HG03175 (cell line): ENCODE data around the gene EIF1AD.

Experiments
- ATAC-seq: cut with Tn5 transposase; IDR thresholded peaks from one replicate; pipeline ENCODE4 v1.9.1; 2021; ENCODE audit warnings: mild to moderate bottlenecking, moderate library complexity; ENCODE audit not compliant: unreplicated experiment

Gene EIF1AD

GRCh38 chr11:66006134-66006890, 4.4 kb upstream of the EIF1AD start:
- ATAC-seq = no peak

GRCh38 chr11:66004186-66004585, 2.2 kb upstream of the EIF1AD start:
- no peak for ATAC-seq

DNA sequence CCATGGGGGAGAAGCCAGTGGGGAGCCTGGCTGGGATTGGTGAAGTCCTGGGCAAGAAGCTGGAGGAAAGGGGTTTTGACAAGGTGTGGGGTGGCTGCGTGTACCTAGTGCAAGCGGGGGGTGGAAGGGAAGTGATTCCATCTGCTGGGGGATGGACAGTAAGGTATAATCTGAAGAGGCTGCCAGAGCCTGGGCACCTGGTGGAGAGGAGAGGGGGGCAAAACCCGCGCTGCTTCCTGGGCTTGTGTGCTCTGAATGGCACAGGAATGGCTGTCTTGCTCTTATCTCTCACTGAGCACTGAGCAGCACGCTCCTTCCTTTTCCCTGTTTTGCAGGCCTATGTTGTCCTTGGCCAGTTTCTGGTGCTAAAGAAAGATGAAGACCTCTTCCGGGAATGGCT, 1.3 kb upstream of the EIF1AD start:
- no peak for ATAC-seq

DNA sequence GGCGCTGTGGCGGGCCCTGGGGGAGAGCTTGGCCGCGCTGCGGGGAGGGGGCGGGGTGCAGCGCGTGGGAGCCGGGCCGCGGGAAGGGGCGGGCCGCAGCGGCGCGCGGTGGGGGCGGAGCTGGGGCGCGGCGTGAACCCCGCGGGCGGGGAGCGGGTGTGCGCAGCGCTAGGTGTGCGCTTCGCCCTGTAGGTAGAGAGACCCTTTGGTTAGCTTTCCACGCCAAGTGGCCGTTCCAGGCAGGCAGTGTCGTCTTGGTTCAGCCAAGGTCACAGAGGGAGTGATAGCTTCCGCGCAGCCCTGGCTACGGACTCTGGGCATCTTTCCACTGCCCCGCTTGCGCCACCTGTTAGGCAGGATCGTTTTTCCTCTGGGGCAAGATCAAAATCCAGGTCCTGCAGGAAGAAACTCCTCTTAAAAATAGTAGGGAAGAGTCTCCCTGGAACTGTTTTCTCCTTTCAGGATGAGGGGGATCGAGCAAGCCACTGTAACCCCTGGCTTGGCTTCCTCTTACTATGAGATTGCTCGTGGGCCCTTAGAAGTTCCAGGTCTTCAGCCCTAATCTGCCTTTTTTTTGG, 780 bp upstream of the EIF1AD start:
- ATAC-seq = peak; percentile 44

DNA sequence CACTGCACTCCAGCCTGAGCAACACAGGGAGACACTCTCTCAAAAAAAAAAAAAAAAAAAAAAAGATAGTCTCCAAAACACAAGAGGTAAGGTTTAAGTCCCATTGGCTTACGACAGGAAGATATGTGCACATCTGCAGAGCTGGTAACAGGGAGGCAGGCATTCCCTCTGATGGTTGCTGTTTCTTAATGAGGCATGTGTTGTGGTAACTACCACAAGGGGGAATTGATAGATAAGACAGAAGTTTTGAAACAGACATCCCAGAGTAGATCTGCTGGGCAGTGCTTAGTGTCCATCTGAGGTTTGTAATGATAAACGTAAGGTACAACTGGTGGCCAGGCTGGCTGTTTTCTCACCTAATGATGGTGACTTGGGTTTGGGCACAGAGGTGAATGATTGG, 4.7 kb downstream of the EIF1AD start:
- no peak for ATAC-seq

- ATAC-seq = no peak
These were observed 9.9 kb downstream of the EIF1AD start for GRCh38 chr11:65992056-65992455.

DNA sequence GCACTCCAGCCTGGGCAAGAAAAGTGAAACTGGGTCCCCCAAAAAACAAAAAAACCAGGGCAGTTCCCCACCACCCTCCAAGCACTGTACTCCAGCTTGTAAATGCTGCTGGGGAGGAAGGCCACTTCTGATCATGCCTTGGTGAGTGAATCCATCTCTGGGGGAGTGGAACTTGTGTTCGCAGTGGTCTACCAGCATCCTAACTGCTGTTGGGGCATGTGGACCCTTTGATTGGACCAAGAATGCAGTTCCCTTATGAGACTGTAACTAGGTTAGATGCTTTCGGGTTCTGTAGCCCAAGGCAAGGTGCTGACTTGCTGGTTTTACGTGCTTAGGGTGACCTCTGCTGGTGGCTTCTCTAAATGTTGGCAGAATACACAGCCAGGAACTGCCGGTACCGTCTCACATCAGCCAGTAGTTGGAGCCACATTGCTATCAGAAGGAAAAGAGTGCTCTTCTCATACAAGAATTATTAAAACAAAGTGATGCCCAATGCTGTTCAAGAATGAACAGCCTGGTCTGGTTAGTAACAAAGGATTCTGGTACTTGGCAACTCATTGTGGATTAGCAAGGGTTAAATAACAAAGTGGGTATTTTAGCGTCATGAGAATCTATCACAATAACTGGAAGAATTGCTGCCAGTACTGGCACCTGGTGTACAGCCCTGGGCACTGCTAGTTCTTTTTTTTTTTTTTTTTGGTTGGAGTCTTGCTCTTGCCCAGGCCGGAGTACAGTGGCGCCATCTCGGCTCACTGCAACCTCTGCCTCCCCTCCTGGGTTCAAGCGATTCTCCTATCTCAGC, 13.0 kb downstream of the EIF1AD start:
- peak; percentile 85 for ATAC-seq

DNA sequence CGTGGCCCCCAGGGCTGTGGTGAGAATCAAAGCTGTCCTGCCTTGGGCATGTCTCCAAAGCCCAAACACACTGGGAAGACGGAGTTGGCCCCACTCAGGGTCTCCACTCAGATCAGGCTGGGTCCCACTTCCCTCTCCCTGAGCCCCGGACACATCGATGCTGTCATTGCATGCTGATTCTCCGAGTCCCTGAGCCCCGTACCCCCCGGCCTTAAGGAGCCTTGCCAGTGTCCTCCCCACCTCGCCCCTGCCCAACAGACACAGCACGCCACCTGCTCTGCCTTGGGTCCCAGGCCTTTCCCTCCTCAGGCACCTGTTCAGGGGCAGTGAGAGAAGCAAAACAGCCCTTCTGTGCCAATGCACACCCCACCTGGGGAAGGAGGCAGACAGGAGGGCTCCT, 14.6 kb downstream of the EIF1AD start:
- no peak for ATAC-seq

DNA sequence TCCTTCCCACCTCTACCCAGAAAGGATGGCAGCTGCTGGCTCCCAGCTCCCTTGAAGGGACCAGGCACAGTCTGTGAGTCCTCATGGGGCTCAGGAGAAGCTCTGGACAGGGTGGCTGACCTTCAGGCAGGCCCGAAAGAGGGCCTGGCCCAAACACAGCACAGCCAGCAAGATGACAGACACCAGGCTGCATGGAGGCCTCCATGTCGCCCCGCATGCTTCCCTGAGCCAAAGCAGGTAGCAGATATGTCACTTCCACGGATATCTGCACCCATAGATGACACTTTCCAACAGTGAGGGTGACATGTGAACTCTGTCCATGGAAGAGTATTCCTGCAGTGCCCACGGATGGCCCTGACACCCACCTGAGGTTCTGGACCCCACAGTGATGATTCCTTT, 18.4 kb downstream of the EIF1AD start:
- no peak for ATAC-seq

DNA sequence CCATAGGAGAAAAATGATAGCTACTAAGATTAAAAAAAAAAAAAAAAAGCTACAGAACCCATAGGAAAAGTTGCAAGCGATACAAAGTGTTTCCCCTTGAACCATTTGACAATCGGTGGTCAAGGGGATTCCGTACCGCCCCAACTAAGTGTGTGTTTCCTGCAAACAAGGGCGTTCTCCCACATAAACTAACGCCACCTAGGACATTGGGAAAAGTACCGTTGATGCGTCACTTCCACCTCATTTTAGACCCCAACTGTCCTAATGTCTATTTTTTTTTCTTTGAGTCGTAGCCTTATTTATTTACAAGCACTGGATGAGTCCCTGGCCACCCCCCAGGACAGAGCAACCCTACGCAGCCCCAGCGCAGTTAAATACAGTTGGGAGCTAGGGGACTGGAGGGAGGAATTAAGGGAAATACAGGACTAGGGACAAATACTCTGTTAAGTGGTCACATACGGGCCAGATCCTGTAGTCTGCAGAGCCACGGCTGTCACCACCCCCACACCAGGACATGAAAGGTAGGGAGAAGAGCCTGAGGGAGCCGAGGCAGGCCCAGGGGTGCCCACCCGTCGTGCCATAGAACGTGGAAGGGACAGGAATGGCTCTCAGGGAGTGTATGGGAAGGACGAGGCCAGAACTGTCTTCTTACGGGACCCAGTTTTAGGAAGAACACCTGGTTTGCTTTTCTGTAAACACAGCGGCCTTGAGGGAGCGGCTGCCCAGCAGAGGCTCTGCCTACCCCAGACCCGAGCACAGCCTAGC, 19.0 kb downstream of the EIF1AD start:
- ATAC-seq = no peak

DNA sequence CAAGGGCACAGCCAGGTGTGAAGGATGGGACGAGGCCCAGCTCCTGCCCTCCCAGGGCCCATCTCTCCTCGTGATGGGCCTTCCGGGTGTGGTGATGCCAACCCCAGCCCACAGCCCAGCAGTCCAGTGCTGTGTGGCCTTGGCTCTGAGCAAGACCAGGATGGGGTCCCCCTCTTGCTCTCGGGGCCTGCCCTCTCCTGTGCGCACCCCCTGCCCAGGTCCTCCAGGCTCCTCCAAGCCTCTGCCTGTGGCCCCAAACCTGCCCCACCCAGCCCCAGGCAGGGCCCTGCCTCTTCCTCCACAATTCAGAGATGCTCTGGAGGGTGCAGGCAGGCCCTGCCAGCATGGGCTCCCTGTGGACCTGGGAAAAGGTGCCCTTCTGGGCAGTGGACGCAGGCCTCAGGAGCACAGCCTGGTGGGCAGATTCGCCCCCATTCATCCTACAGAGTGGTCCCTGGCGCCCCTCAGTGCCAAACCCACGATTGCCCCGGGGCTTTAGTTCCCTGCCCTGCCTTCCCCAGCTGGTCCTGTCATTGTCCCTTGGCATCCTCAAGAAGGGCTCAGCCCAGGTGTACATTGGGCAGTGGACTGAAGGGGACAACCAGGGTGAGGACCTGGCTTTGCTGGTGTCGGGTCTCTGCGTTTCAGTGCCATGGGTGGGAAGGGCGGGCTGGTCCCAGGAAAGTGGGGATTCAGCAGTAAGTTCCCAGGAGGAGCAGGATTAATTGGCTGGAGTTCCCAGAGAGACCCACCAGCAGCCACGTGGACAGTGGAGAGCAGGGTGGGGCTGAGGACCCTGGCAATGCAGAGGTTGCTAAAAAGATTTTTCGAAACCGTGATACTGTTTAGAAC, 19.8 kb downstream of the EIF1AD start:
- no peak for ATAC-seq

- ATAC-seq = no peak
These were observed 20.7 kb downstream of the EIF1AD start for GRCh38 chr11:65981101-65981740.

DNA sequence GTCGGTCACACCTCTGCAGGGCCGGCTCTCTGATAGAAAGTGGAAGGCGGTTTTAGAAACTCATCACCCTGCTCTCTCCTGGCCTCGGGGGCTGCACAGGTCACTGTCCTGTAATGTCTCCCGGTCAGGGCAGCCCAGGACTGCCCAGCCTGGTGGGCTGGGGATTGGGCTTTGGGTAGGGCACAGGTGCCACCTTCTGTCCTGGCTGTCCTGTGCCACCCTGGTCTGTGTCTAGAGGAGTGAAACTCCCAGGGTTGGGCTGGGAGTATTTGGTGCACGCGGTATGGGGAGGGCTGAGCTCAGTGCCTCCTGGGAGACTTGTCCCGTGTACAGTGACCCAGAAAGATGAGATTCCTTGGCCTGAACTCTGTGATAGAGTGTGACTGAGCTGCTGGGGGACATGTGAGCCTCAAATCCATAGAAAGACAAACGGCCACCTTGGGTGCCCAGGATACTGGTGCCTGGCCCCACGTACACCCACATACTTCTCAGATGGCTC, 22.6 kb downstream of the EIF1AD start:
- no peak for ATAC-seq

- no peak for ATAC-seq
These were observed 23.3 kb downstream of the EIF1AD start for GRCh38 chr11:65978391-65979238.

DNA sequence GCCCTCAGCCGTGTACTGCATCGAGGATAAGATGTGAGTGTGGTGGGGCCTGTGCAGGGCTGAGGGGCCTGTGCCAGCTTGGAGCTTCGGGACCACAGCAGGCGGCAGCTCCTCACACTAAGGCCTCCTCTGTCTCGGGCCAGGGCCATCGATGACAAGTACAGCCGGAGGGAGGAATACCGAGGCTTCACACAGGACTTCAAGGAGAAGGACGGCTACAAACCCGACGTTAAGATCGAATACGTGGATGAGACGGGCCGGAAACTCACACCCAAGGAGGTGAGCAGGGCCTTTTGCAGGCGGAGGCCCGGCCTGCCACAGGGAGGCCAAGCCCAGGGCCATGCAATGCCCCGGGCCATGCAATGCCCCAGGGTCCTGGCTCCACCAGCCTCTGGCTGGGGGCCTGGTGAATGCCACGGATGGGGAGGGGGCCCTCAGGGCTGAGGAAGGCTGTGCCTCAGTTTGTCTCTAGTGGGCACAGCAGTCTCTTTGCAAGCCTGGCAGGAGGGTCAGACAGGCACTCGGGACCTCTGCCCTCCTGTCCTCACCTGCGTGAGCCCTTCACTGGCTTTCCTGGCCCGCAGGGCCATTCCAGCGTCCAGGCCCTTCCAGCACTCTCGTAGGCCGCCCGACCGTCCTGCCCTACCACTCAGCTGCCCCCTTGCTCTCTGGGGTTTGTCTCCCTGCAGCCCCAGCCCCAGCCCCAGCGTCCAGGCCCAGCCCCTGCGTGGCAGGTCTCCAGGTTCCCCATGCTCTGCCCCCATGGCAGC, 24.2 kb downstream of the EIF1AD start:
- no peak for ATAC-seq

GRCh38 chr11:65976216-65977176, 25.5 kb downstream of the EIF1AD start:
- ATAC-seq = no peak

DNA sequence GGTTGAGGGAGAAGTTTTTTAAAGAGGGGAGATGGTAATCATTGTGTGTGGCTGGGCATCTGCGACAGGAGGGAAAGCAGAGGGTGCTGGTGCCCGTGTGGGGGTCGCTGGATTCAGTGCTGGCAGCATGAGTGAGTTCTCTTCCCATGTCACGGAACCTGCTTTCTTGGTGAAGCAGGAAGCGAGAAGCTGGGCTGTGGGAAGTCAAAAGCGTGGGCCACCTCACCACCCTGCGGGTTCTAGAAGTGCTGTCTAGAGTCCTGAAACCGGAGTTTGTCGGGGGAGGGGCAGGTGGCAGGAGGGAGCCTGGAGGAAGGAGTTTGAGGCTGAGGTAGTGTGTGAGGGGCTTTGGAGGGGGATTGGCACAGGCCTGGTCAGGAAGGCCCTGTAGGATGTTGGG, 26.2 kb downstream of the EIF1AD start:
- no peak for ATAC-seq
